Nephron (organoid): ENCODE data around the gene F12.
"Not testable (repeated sequence)": the region's sequence is repeated elsewhere in the genome, so short reads cannot be mapped to it uniquely, and the experiment has no call there.

ENCODE experiments used
- H3K27ac Mint-ChIP-seq, 3 experiments: 2 replicates each; pipeline ENCODE4 v1.8.0; 2020; ENCODE audit warnings: mixed read lengths in 3 of 3, mild to moderate bottlenecking in 2 of 3, moderate library complexity in 1 of 3
- H3K27me3 Mint-ChIP-seq: 2 replicates; pipeline ENCODE4 v1.8.0; 2021; ENCODE audit warnings: low read depth, mild to moderate bottlenecking, moderate library complexity, mixed read lengths
- H3K36me3 Mint-ChIP-seq: 2 replicates; pipeline ENCODE4 v1.8.0; 2020; ENCODE audit warnings: low read depth, mixed read lengths
- H3K4me1 Mint-ChIP-seq: 2 replicates; pipeline ENCODE4 v1.8.0; 2020; ENCODE audit warnings: mixed read lengths
- H3K4me3 Mint-ChIP-seq, 3 experiments: 2 replicates each; pipeline ENCODE4 v1.8.0; 2020; ENCODE audit warnings: mild to moderate bottlenecking in 3 of 3, mixed read lengths in 3 of 3, moderate library complexity in 2 of 3
- H3K9me3 Mint-ChIP-seq: 2 replicates; pipeline ENCODE4 v1.8.0; 2020; ENCODE audit warnings: mixed read lengths
- CTCF ChIP-seq, 3 experiments: fragments of 200-600 bp; sonication (generic); IDR thresholded peaks; one replicate each; pipeline ENCODE4 v1.5.0; 2021; ENCODE audit warnings: antibody characterized with exemption in 3 of 3; ENCODE audit not compliant: unreplicated experiment in 3 of 3

F12 gene

GRCh38 chr5:177425801-177426565 lies 16.6 kb upstream of the F12 start:
- H3K9me3 Mint-ChIP-seq = no peaks in the 10 kb centered on the region
- no peak for TF ChIP-seq CTCF (IDR thresholded peaks at IDR 0.05; ENCODE audit: unreplicated experiment in 3 of 3)
- H3K4me3 Mint-ChIP-seq = peak overlapping the region; percentile 88 to 90 (median 90)
- H3K4me1 Mint-ChIP-seq = peaks cover 20% of the 10 kb centered on the region
- peaks cover 5% of the 10 kb centered on the region for H3K36me3 Mint-ChIP-seq
- peak overlapping the region; percentile 79 to 97 (median 96) for H3K27ac Mint-ChIP-seq
- peaks cover 4% of the 10 kb centered on the region for H3K27me3 Mint-ChIP-seq

DNA sequence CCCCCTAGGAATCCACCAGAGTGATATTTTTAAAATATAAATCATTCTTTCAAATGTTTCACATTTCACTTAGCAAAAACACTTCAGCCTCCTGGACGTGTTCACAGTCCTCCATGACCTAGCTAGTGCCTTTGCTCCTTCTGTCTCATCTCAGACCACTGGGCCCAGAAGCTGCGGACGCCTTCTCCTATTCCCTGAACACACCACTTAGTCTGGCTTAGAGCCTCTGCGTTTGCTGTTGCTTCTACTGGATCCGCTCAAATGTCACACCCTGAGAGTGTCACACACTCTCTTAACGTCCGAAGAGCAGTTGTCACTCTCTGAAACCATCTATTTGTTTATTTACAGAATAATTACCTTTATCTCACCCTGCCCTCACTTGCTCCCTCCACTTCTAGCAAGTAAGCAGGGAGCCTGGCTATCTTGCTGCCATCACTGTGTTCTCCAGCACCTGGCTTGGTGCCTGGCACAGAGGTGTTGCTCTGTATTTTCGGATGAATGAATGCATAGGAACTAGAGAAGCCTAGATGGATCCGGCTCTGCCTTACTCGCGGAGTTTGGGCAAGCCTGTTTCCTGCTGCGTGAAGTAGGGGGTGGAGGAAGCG lies 15.9 kb upstream of the F12 start:
- Mint-ChIP-seq H3K27ac (peak overlapping the region; percentile 79 to 97 (median 96)), H3K27me3 (peaks cover 4% of the 10 kb centered on the region), H3K4me1 (peaks cover 22% of the 10 kb centered on the region), H3K9me3 (no peaks in the 10 kb centered on the region), H3K4me3 (peak overlapping the region; percentile 88 to 90 (median 90)), H3K36me3 (peaks cover under 1% of the 10 kb centered on the region)
- TF ChIP-seq CTCF (IDR thresholded peaks at IDR 0.05; ENCODE audit: unreplicated experiment in 3 of 3) = no peak

DNA sequence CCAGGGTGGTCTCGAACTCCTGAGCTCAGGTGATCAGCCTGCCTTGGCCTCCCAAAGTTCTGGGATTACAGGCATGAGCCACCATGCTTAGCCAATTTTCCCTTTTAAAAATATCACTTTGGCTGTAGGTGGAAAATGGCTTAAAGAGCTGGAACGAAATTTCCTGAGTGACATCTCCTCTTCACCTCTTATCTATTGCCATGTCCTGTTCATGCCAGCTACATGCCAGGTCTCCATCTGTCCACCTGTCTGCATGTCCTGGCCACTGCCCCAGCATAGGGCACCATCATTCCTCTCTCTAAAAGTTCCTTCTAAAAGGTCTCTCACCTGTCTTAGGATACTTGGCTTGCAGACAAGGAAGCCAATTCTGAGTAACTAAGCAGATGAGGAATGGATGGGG lies 14.3 kb upstream of the F12 start:
- peaks cover 14% of the 10 kb centered on the region for H3K4me1 Mint-ChIP-seq
- TF ChIP-seq CTCF (IDR thresholded peaks at IDR 0.05; ENCODE audit: unreplicated experiment in 3 of 3) = no peak
- H3K27me3 Mint-ChIP-seq = peaks cover 10% of the 10 kb centered on the region
- H3K36me3 Mint-ChIP-seq = no peaks in the 10 kb centered on the region
- no peak overlapping the region for H3K4me3 Mint-ChIP-seq
- H3K9me3 Mint-ChIP-seq = no peaks in the 10 kb centered on the region
- H3K27ac Mint-ChIP-seq = no peak overlapping the region

DNA sequence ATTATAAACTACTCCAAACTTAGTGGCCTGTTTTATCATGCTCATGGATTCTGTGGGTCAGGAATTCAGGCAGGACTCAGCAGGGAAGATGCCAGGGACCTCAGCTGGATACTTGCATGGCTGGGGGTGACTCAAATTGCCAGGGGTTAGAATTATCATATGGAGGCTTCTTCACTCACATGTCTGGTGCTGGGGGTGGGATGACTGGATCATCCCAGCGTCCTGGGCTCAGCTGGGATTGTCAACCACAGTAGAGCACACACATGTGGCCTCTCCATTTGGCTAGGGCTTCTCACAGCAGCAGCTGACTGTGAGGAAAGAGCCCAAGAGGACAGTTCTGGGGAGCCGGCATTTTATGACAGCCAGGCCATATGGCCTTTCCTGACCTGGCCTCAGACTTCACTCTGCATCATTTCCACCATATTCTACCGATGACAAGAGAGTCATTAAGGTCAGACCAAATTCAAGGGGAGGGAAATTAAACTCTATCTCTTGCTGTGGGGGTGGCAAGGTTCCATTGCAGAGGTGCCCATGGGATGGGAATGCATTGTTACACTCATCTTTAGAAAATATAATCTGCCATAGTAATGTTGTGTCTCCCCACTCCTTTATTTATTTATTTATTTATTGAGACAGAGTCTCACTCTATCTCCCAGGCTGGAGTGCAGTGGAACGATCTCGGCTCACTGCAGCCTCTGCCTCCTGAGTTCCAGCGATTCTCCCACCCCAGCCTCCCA lies 11.9 kb upstream of the F12 start:
- Mint-ChIP-seq H3K27me3 (peaks cover 10% of the 10 kb centered on the region), H3K9me3 (no peaks in the 10 kb centered on the region), H3K4me3 (no peak overlapping the region), H3K36me3 (no peaks in the 10 kb centered on the region), H3K4me1 (peaks cover 7% of the 10 kb centered on the region), H3K27ac (no peak overlapping the region)
- no peak for TF ChIP-seq CTCF (IDR thresholded peaks at IDR 0.05; ENCODE audit: unreplicated experiment in 3 of 3)

DNA sequence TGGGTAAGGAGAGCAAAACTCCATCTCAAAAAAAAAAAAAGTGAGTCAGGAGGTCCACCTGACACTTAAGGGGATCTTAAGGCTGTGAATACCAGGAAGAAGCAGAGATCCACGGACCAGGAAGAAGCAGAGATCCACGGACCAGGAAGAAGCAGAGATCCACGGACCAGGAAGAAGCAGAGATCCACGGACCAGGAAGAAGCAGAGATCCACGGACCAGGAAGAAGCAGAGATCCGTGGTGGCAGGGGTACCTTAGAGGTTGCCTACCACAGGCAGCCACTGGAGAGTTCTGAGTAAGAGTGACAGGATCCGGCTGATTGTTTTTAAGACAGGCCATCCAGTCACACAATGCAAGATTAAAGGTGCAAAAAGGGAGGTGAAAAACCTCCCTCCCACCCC lies 11.1 kb upstream of the F12 start:
- H3K4me1 Mint-ChIP-seq, H3K4me3 Mint-ChIP-seq, H3K9me3 Mint-ChIP-seq, H3K27me3 Mint-ChIP-seq, H3K36me3 Mint-ChIP-seq, H3K27ac Mint-ChIP-seq: not testable (repeated sequence)

DNA sequence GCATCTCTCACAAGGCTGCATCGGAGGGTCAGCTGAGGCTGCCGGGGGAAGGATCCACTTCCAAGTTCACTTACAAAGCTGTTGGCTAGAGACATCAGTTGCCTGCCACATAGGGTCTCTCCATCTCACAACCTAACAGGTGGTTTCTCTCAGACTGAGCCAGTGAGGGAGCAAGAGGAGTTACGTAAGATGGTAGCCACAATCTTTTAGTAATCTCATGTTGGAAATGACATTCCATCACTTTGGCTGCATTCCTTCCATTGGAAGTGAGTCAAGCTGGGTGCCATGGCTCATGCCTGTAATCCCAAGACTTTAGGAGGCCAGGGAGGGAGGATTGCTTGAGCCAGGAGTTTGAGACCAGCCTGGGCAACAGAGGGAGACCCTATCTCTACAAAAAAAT lies 9.7 kb upstream of the F12 start:
- H3K36me3 Mint-ChIP-seq = no peaks in the 10 kb centered on the region
- no peaks in the 10 kb centered on the region for H3K9me3 Mint-ChIP-seq
- TF ChIP-seq CTCF (IDR thresholded peaks at IDR 0.05; ENCODE audit: unreplicated experiment in 3 of 3) = no peak
- H3K4me3 Mint-ChIP-seq = no peak overlapping the region
- H3K27ac Mint-ChIP-seq = no peak overlapping the region
- H3K27me3 Mint-ChIP-seq = peaks cover 12% of the 10 kb centered on the region
- H3K4me1 Mint-ChIP-seq = peaks cover 7% of the 10 kb centered on the region

- peaks cover 23% of the 10 kb centered on the region for H3K27me3 Mint-ChIP-seq
- not testable (repeated sequence) for H3K27ac Mint-ChIP-seq
These were observed 7.7 kb upstream of the F12 start for GRCh38 chr5:177417081-177417480.

More at GRCh38 chr5:177417081-177417480, 7.7 kb upstream of the F12 start:
- H3K9me3 Mint-ChIP-seq, H3K4me3 Mint-ChIP-seq, H3K36me3 Mint-ChIP-seq, H3K4me1 Mint-ChIP-seq: not testable (repeated sequence)
